Activated T-helper 2 cell treated with anti-CD3 and anti-CD28 coated beads, Interferon-gamma antibody, Interleukin-2, Interleukin-4, amounts not matched to agents 10 μg/mL and 5 μg/mL and 100 μg/mL, durations not matched to agents 14 hours and 24 hours and 36 hours (primary cell): ENCODE results near the gene PTPRN2. TPM values are rescaled to one million over a fixed set of nuclear protein-coding genes. Genes with fewer than 3 reads are reported as not detected.
A peak's percentile ranks its signal among the peaks of the same experiment; 100 is the strongest.

ENCODE experiments used
- DNase-seq: peaks from one replicate; pipeline ENCODE4 v3.0.0; 2021; ENCODE audit warnings: low spot score
- H3K27ac Mint-ChIP-seq: one replicate; pipeline ENCODE4 v1.8.0; 2021; ENCODE audit warnings: mixed read lengths
- H3K27me3 Mint-ChIP-seq: one replicate; pipeline ENCODE4 v1.8.0; 2021; ENCODE audit warnings: low read depth, mixed read lengths
- H3K36me3 Mint-ChIP-seq: one replicate; pipeline ENCODE4 v1.8.0; 2021; ENCODE audit warnings: low read depth, mixed read lengths
- H3K4me1 Mint-ChIP-seq: one replicate; pipeline ENCODE4 v1.8.0; 2021; ENCODE audit warnings: low read depth, mixed read lengths
- H3K4me3 Mint-ChIP-seq: one replicate; pipeline ENCODE4 v1.8.0; 2021; ENCODE audit warnings: low read depth, mild to moderate bottlenecking, moderate library complexity, mixed read lengths
- H3K9me3 Mint-ChIP-seq: one replicate; pipeline ENCODE4 v1.8.0; 2021; ENCODE audit warnings: mixed read lengths
- intact Hi-C: fragments of 100-400 bp; cut with micrococcal nuclease; formaldehyde crosslinking; loops from one replicate; pipeline ENCODE4 v1.15.1; 2023
- total RNA-seq: library from RNA; stranded (reverse); gene quantifications from 2 replicates; pipeline ENCODE4 v1.2.3, GENCODE V29; 2022

PTPRN2 gene
- total RNA-seq, 1 donor from 2014 or later, result 1.3 TPM

DNA sequence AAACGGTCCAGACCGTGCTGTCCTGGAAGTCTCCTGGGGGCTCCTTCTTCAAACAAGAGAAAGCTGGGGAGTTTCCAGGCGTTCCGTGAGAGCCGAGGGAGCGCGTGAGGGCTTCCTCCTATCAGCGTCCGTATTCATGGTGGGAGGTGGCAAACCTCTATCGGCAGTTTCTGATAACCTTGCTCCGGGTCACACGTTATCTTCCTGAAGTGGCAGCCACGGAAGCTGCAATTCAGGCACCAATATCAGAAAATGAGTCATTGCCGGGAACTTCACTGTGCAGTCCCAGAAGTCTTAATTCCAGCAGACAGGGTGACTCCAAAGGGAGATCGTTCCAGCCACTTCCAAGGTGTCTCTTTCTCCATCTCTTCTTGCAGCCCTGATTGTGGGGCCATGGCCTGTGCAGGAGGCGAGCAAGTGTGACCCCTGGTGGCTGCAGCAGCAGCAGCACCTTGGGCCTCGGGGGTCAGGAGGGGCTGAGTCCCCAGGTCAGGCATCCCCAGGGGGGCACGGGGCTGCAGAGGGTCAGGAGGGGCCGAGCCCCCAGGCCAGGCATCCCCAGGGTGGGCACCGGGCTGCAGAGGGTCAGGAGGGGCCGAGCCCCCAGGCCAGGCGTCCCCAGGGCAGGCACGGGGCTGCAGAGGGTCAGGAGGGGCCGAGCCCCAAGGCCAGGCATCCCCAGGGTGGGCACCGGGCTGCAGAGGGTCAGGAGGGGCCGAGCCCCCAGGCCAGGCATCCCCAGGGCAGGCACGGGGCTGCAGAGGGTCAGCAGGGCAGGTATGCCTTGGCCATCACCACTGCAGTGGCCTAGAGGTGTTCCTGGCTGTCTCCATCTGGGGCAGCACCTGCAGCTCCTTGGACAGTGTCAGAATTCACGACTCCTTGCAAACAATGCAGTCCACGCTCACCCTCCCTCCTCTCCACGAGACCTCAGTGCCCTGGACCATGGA lies 712.1 kb downstream of the PTPRN2 start:
- no peak overlapping the region for H3K27ac Mint-ChIP-seq
- peak overlapping the region; percentile 47 for H3K4me3 Mint-ChIP-seq
- H3K9me3 Mint-ChIP-seq, result peaks cover 13% of the 10 kb centered on the region
- intact Hi-C loops, result loop anchor here (1.0 kb wide), 1 partner anchor 442 kb away; no protein-coding TSS in a partner anchor
- DNase-seq, result peak; percentile 46
- no peaks in the 10 kb centered on the region for H3K36me3 Mint-ChIP-seq
- peaks cover 7% of the 10 kb centered on the region for H3K4me1 Mint-ChIP-seq
- H3K27me3 Mint-ChIP-seq, result no peaks in the 10 kb centered on the region

DNA sequence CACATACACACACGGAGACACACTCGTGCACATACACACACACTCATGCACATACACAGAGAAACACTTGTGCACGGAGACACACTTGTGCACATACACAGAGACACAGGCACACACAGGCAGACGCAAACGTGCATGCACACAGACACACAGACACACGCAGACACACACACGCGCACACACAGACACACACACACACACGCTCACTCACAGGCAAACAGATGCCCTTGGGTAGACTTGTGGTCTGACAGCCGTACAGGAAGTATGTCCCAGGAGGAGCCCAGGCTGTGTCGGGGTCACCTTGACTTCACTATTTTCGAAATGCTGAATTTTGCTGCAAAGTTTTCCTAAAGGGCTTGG lies 712.8 kb downstream of the PTPRN2 start:
- H3K27me3 Mint-ChIP-seq, result no peaks in the 10 kb centered on the region
- intact Hi-C loops, result loop anchor here (1.0 kb wide), 1 partner anchor 442 kb away; no protein-coding TSS in a partner anchor
- H3K4me3 Mint-ChIP-seq, result peak overlapping the region; percentile 47
- H3K4me1 Mint-ChIP-seq, result peaks cover 7% of the 10 kb centered on the region
- H3K36me3 Mint-ChIP-seq, result no peaks in the 10 kb centered on the region
- DNase-seq, result no peak
- peaks cover 8% of the 10 kb centered on the region for H3K9me3 Mint-ChIP-seq
- H3K27ac Mint-ChIP-seq, result no peak overlapping the region

DNA sequence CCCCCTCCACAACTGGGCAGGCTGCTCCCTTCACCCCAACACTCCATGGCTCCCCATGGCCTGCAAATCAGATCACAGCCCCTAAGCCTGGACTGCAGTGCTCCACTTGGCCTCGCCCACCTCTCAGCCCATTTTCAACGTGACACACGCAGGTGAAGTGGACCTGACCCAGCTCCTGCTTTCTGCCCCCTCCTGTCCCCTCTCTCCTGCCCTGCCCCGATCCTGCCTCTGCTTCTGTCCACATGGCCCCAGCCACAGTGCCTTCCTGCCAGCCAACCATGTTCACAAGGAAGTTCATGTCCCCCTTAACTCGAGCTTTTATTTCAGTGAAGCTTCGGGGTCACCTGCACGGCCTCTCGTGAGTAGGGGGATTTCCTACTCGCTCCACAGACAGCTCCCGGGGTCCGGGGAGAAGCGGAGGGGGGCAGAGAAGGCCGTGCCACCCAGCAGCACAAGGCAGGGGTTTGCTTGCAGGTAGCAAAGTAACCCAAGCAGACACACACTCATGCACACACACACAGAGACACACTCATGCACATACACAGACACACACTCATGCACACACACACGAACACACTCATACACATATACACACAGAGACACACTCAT lies 713.3 kb downstream of the PTPRN2 start:
- Mint-ChIP-seq H3K27me3 (no peaks in the 10 kb centered on the region), H3K9me3 (peaks cover 3% of the 10 kb centered on the region), H3K27ac (no peak overlapping the region), H3K4me1 (peaks cover 7% of the 10 kb centered on the region), H3K36me3 (no peaks in the 10 kb centered on the region), H3K4me3 (peak overlapping the region; percentile 47)
- intact Hi-C loops, result no loop called here
- no peak for DNase-seq

DNA sequence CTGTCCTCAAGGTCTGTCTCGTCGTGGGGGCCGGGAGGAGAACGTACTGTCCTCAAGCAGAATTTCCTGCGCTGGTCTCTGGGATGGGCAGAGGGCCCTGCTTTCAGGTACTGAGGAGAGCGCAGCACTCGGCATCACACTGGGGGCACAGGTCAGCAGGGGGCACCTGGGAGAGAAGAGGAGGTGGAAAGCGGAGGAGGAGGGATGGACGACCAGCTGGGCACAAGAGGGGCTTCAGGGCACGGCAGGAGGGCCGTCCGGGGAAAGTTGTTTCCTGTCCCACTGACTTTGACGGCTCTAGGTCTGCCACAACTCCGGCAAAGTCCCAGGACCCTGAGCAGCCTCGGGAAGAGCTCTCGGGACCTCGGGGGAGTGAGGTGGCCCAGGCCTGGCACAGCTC lies 714.0 kb downstream of the PTPRN2 start:
- intact Hi-C loops, result no loop called here
- Mint-ChIP-seq H3K27me3 (no peaks in the 10 kb centered on the region), H3K27ac (no peak overlapping the region), H3K4me3 (no peak overlapping the region), H3K9me3 (no peaks in the 10 kb centered on the region), H3K4me1 (peaks cover 7% of the 10 kb centered on the region), H3K36me3 (no peaks in the 10 kb centered on the region)
- no peak for DNase-seq

DNA sequence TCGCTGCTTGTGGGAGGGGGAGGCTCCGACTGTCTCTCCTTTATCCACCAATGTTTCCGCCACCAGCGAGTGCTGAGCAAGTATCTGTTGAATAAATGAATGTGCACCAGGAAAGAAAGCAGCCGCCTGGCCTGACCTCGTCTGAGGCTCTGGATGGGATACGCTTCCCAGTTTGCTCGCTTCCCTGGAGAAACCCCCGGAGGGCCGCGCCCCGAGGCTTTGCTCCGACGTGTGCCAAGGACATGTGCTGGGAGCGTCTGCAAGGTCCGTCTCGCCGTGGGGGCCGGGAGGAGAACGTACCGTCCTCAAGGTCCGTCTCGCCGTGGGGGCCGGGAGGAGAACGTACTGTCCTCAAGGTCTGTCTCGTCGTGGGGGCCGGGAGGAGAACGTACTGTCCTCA lies 714.4 kb downstream of the PTPRN2 start:
- intact Hi-C loops, result no loop called here
- H3K27ac Mint-ChIP-seq, result no peak overlapping the region
- DNase-seq, result no peak
- H3K4me1 Mint-ChIP-seq, result peaks cover 7% of the 10 kb centered on the region
- H3K27me3 Mint-ChIP-seq, result no peaks in the 10 kb centered on the region
- H3K9me3 Mint-ChIP-seq, result no peaks in the 10 kb centered on the region
- H3K4me3 Mint-ChIP-seq, result no peak overlapping the region
- no peaks in the 10 kb centered on the region for H3K36me3 Mint-ChIP-seq

DNA sequence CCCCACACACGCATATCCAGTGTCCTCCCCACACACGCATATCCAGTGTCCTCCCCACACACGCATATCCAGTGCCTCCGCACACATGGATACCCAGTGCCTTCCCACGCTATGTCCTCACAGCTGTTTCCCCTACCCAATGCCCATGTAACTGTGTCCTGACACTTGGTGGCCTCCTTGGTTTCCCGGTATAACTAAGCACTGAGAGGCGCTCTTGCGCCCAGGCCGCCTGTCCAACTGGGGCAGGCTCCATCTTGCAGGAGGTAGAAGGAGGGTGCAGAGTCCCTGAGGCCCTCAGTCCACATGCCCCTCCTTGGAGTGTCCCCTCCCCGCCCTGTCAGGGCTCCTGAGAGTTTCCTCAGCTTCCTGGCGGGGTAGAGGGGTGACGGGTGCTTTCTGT lies 715.2 kb downstream of the PTPRN2 start:
- Mint-ChIP-seq H3K27me3 (no peaks in the 10 kb centered on the region), H3K27ac (no peak overlapping the region), H3K9me3 (no peaks in the 10 kb centered on the region), H3K4me1 (peaks cover 7% of the 10 kb centered on the region), H3K4me3 (no peak overlapping the region), H3K36me3 (no peaks in the 10 kb centered on the region)
- no peak for DNase-seq
- intact Hi-C loops, result no loop called here

DNA sequence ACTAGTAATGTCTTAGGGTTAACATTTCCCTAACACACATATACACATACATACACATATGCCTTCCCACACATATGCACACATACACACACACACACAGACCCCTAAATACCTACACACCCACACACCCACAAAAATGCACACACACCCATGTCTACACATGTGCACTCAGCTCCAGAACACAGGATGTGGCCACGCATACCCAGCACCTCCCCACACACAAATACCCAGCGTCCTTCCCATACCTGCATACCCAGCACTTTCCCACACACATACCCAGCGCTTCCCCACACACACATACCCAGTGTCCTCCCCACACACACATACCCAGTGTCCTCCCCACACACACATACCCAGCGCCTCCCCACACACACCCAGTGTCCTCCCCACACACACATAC lies 715.9 kb downstream of the PTPRN2 start:
- Mint-ChIP-seq H3K4me3 (no peak overlapping the region), H3K27ac (no peak overlapping the region), H3K4me1 (peaks cover 7% of the 10 kb centered on the region), H3K36me3 (no peaks in the 10 kb centered on the region), H3K27me3 (no peaks in the 10 kb centered on the region), H3K9me3 (no peaks in the 10 kb centered on the region)
- intact Hi-C loops, result no loop called here
- no peak for DNase-seq

DNA sequence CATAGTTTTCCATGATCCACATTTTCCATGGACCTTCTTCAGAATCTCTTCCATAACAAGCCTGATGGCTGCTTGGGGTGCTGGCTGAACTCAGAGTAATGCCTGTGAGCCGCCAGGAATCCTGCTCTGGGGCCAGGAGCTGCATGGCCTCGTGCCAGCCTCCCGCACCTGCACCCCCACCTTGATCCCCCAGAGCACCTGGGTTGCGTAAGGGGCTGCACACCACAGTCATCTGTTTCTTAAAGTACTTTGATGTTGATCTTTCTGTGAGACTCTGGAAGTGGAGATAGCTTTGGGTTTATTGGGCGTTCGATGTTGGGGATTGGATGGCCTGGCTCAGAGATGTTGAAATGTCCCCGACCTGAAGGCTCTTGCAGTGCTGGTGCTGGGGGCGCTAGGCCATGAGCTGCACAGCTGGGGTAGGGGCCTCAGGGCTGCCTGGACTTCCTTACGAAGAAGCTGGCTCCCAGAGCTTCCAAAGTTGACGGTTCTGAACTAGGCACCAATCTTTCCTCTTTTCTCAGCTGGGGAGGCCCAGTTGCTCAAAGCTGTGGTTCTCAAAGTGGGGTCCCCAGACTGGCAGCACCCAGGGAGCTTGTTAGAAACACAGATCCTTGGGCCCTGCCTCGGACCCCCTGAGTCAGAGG lies 716.9 kb downstream of the PTPRN2 start:
- Mint-ChIP-seq H3K27ac (no peak overlapping the region), H3K4me1 (peaks cover 7% of the 10 kb centered on the region), H3K36me3 (no peaks in the 10 kb centered on the region), H3K9me3 (no peaks in the 10 kb centered on the region), H3K27me3 (no peaks in the 10 kb centered on the region), H3K4me3 (no peak overlapping the region)
- no peak for DNase-seq
- intact Hi-C loops, result no loop called here

DNA sequence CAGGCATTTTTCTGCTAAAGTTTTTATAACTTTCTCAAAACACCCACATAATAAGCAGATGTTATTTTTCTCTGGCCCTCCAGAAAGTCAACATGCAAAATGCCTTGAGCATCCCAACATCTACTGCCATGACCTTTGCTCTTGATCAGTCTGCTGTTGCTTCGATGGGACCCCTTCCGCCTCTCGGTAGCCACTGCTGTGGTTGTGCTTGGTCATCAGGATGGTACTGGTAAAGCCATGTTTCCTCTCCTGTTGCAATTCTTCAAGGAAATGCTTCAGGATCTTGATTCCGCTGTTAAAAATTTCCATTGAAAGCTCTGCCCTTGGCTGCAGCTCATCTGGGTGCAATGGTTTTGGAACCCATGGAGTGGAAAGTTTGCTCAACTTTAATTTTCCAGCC lies 717.8 kb downstream of the PTPRN2 start:
- no peaks in the 10 kb centered on the region for H3K36me3 Mint-ChIP-seq
- H3K4me3 Mint-ChIP-seq, result no peak overlapping the region
- no peak for DNase-seq
- no peak overlapping the region for H3K27ac Mint-ChIP-seq
- H3K9me3 Mint-ChIP-seq, result no peaks in the 10 kb centered on the region
- peaks cover 5% of the 10 kb centered on the region for H3K4me1 Mint-ChIP-seq
- intact Hi-C loops, result no loop called here
- no peaks in the 10 kb centered on the region for H3K27me3 Mint-ChIP-seq

DNA sequence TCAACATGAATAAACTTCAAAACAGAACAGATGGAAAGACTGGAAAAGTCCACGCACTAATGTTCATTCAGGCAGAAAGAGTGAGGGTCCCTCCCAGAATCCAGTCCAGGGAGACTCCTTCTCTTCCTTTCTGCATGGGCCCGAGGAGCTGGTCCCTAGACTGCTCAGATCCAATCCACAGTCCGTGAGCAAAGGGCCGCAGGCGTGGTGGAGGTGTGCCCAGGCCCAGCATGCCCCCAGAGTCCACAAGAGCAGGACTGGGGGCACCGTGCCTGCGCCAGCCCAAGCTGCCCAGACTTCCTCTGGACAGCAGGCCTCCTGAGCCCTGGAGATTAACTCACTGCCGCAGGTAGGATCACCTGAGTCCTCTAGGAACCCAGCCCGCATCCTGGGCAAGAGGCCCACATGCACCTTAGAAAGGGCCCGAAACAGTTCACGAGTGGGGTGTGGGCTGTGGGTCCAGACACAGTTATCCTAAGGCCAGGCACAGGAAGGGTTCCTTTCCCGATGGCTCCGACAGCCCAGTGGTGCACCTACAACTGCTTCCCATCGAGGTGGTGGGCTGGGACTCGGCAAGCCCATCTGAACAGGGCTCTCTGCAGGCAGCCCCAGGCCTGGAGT lies 719.8 kb downstream of the PTPRN2 start:
- DNase-seq, result no peak
- Mint-ChIP-seq H3K27ac (no peak overlapping the region), H3K4me1 (peaks cover 3% of the 10 kb centered on the region), H3K9me3 (no peaks in the 10 kb centered on the region), H3K27me3 (no peaks in the 10 kb centered on the region), H3K4me3 (no peak overlapping the region), H3K36me3 (no peaks in the 10 kb centered on the region)
- intact Hi-C loops, result no loop called here

DNA sequence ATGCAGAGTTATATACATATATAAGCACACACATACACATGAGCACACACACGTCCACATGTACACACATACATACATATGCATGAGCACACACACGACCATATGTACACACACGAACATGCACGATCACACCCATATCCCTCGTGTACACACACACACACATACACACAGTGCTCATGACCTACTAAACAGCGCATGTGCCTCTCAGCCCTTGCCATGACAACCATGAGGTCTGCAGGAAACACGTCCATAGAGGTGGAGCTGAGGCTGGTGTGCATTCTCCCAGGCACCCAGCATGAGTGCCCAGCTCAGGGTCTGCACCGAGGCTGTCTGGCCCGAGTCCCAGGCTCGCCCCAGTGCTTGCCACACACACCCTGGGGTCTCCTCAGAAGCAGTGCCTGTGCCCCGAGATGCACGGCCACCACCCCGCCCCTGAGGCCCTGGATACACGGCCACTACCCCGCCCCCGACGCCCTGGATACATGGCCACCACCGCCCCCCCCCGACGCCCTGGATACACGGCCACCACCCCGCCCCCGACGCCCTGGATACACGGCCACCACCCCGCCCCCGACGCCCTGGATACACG lies 721.2 kb downstream of the PTPRN2 start:
- Mint-ChIP-seq H3K9me3 (no peaks in the 10 kb centered on the region), H3K4me3 (no peak overlapping the region), H3K27ac (no peak overlapping the region), H3K36me3 (no peaks in the 10 kb centered on the region), H3K27me3 (no peaks in the 10 kb centered on the region), H3K4me1 (no peaks in the 10 kb centered on the region)
- intact Hi-C loops, result no loop called here
- DNase-seq, result no peak

DNA sequence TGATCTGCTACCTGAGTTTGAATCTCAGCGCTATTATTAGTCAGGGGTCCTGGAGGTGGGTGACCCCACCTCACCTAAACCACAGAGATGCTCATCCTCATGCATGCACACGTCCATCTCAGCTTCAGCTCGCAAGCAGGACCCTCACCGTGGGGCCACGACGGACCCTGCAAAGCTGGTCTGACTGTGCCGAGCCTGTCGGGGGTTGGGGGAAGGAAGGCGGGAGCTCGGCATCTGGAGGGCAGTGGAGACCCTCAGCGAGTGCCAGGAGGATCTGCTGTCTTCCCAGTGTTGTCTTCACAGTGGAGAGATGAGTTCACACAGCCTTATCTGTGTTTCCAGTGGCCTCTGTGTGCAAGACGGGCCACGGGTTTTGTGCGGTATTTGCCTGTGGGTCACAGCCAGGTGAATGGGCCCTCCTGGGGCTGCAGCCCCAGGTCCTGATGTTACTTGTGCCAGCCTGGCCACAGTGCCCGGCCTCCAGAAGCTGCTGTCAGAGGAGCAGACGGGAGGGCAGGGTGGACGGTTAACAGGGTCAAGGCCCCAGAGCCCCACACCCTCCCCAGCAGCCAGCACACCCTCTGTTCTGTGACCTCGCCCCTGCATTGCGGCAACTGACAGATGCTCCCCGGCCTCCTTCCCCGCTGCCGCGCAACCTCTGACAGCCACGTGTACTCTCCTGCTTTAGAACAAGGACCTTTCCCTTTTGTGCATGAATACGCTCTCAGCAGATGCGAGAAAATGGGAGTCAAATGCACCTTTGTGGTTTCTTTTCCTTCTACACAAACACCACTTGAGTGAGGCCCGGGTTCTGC lies 722.1 kb downstream of the PTPRN2 start:
- H3K27me3 Mint-ChIP-seq, result no peaks in the 10 kb centered on the region
- intact Hi-C loops, result no loop called here
- no peaks in the 10 kb centered on the region for H3K36me3 Mint-ChIP-seq
- no peaks in the 10 kb centered on the region for H3K4me1 Mint-ChIP-seq
- no peaks in the 10 kb centered on the region for H3K9me3 Mint-ChIP-seq
- no peak overlapping the region for H3K4me3 Mint-ChIP-seq
- DNase-seq, result no peak
- H3K27ac Mint-ChIP-seq, result no peak overlapping the region
